GDM1 (cell line): ENCODE measurements around the gene MPIG6B.
A peak's percentile ranks its signal among the peaks of the same experiment; 100 is the strongest.

Experiments used
- DNase-seq: peaks from one replicate; lab custom pipeline; 2025; lab: John Stamatoyannopoulos, UW

Gene MPIG6B

DNA sequence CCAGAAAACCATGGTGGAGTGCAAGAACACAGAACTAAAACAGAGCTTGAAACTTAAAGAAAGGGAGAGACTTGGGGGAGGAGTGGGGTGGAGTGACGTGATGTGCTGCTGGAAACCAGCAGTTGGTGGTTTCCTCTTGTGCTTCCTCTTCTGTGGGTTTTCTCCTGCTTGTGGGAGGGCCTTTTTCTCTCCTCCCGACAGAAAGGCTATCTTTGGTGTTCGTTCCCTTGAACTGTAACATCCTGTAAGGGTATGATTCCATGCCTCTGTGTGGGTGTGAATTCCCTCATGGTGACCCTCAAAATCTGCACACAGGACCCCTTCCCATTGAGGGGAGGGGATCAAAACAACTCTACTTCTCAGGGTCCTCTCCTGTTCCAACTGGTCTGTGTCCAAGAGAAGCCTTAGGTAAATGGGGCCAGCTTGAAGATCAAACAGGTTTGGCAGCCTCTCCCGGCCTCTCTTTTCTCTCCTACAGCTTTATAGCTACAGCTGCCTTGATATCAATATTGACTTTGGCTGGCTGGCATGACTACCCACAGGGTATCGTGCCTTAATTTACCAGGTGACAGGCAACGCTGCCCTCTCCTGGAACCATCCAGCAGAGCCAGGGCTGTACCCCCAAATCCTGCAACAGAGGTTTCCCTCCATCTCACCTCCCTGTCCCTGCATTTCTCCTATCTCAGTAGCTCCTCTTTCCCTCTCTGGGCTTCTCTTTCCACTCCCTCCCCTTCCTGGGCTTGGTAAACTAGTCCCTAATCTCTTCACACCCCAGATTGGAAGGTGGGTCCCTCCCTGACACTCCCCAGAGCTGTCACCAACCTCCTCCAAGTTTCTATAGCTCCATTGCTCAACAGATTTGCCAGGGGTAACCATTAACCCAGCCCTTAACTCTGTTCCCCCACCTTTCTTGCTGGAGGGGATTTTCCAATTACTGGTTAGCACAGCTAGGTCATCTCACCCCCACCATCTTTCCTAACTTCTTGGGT is 15.1 kb downstream of the MPIG6B start:
- DNase-seq: peak; percentile 93

GRCh38 chr6:31739639-31740396 is 16.6 kb downstream of the MPIG6B start, which contains the start of gene MSH5:
Gene MSH5, plus strand, starts transcription at chr6:31740005. Its CDS starts 462 bp downstream, at chr6:31740467.
- DNase-seq: peak; percentile 99

DNA sequence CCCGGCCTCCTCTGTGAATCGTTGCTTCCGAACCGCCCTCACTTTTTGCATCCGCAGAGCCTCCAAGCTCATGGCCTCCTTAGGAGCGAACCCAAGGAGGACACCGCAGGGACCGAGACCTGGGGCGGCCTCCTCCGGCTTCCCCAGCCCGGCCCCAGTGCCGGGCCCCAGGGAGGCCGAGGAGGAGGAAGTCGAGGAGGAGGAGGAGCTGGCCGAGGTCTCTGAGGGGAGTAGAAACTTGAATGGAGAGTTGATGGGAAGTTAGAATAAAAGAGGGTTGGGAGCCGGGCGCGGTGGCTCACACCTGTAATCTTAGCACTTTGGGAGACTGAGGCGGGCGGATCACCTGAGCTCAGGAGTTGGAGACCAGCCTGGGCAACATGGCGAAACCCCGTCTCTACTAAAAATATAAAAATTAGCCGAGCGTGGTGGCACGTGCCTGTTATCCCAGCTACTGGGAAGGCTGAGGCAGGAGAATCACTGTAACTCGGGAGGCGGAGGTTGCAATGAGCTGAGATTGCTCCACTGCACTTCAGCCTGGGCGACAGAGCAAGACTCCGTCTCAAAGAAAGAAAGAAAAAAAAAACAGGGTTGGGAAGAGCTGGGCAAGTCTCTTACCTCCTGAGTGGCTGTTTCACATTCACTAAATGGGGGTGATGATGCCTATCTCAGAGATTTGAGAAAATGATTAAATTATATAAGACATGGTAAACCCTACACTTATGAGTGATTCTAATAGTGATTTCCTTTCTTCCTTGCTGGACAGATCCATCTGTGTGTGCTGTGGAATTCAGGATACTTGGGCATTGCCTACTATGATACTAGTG is 17.4 kb downstream of the MPIG6B start:
- DNase-seq: peak; percentile 52

GRCh38 chr6:31741815-31742214 is 18.6 kb downstream of the MPIG6B start:
- DNase-seq: no peak

DNA sequence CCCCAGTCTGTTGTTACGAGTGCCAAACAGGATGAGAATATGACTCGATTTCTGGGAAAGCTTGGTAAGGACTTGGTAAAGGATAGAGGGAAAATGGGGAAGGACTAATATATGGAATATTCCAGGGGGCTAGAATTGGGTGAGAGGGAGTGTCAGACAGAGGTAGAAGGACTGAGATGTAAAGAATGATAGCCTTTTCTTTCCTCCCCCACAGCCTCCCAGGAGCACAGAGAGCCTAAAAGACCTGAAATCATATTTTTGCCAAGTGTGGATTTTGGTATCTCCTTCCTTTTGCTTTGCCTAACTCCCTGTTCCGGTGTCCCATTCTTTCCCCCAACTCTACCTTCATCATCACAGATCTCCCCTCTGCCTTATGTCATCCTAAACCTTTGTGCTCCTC is 19.7 kb downstream of the MPIG6B start:
- no peak for DNase-seq

GRCh38 chr6:31744422-31744821 is 21.2 kb downstream of the MPIG6B start:
- DNase-seq: no peak

DNA sequence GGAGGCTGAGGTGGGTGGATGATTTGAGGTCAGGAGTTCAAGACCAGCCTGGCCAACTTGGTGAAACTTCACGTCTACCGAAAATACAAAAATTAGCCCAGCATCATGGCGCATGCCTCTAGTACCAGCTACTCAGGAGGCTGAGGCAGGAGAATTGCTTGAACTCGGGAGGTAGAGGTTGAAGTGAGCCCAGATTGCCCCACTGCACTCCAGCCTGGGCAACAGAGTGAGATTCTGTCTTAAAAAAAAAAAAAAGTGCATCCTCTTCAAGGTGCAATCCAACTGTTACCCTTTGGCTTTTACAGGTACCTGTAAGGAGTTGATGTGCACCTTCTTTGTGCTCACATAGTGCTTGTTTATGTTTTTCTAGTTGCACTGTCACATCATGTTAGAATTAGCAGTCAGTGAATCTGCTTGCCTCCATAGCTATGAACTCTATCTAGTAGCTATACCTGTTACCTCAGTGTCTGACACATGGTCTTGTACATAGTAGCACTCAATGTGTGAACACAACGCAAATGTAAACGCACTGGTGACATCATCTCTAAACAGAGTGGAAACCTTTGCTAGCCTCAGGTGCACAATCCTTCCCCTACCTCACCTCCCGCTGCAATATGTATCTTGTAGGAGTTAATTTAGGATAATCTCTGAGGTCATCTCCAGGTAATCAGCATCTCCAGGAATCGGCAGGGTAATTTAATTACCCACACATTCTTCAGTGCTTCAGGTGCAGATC is 26.3 kb downstream of the MPIG6B start:
- DNase-seq: no peak

DNA sequence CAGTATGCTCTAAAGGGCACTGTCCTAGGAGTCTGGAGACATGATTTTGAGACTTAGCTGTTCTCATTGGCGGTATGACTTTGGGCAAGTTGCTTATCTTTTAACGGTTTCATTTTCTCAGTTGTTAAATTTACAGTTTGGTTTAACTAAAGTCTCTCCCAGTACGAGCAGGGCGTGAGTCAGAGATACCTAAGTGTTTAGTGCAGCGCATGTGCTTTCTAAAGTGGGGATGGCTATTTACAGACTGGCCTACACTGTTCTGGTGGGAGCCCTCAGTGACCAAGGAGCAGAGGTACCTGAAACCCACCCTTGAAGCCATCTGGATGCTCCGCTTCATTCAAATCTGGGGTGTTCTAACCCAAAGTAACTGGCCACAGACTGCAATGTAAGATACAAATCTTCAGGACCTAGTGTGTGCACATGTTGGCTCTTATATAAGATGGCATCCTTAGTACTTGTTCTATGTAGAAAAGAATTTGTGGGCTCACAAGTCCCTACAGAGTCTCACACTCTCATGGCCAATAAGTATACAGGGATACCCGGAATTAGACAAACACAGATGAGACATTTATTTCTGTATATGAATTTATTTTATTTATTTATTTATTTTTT is 27.3 kb downstream of the MPIG6B start:
- DNase-seq: no peak

DNA sequence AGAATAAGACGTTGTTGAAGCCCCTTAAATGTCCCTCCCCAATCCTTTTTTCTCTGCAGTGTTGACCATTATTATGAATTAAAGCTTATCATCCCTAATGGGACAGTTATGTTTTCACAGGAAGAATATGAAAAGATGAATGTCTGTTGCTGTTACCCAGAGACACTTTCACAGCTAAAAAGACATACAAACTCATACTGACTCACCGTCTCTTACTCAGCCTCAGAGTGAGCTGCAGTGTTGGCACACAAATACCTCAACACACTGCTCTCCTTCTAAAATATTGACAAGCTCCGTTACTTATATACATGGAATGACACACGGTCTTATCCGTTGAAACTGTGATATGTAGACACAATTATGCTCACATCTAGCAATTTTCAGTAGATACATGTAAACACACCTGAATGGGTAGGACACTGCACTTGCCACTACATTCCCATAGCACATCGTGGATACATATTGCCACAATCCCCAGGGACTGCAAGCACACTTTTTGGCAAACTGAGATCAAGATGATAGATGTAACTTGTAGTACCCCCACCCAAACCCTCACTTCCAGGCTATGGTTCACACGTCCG is 29.7 kb downstream of the MPIG6B start:
- DNase-seq: no peak

DNA sequence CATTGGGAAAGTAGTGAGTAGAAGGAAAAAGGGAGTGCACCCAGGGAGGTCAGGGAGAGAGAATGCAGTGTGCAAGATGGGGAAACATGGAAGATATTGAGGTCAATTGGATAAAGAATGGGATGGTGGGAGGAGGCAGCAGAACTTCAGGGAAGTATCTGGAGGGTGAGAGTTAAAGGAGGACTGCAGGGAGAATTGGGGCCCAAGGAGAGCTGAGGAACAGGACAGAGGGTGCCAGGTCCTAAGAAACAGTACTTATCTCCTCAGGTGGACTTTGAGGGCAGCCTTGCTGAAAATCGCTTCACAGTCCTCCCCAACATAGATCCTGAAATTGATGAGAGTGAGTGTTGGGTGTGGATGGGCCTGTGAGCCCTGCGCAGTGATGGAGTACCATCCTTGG is 35.1 kb downstream of the MPIG6B start:
- no peak for DNase-seq

DNA sequence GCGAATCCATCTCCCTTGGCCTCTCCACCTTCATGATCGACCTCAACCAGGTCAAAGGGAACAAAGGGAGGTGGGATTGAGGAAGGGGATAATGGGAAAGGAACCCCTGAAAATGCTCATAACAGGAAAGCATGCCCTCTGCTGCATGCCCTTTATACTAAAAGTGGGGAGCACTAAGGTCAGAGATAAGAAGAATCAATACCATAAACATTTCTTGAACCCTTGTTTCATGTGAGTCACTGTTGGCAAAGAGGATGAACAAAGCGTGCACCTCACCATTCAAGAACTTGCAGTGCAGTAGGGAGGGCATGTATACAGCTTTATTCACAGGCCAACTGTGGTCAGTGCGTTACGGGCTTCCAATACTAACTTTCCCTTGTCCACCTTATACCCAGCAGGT is 37.6 kb downstream of the MPIG6B start:
- DNase-seq: no peak

GRCh38 chr6:31761343-31761742 is 38.2 kb downstream of the MPIG6B start:
- no peak for DNase-seq

GRCh38 chr6:31762356-31762755 is 39.2 kb downstream of the MPIG6B start, which contains the start of gene SAPCD1:
Gene SAPCD1, plus strand, starts transcription at chr6:31762656. Its CDS starts 399 bp downstream, at chr6:31763055.
- no peak for DNase-seq

- no peak for DNase-seq
Observed at GRCh38 chr6:31762878-31763618, 39.9 kb downstream of the MPIG6B start.

DNA sequence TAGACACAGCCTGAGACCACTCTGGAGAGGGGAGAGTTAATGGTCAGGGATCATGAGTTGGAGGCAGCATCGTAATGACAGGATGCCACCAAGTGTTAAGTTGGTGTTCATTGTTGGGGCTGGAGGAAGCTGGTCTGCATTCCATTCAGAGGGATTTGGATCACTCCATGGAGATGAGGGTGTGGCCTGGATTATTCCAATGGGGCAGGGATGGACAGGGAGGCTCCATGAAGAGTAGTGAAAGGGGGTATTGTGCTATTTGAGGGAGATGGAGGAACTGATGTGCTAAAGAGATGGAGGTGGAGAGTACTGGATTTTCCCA is 40.4 kb downstream of the MPIG6B start:
- no peak for DNase-seq

DNA sequence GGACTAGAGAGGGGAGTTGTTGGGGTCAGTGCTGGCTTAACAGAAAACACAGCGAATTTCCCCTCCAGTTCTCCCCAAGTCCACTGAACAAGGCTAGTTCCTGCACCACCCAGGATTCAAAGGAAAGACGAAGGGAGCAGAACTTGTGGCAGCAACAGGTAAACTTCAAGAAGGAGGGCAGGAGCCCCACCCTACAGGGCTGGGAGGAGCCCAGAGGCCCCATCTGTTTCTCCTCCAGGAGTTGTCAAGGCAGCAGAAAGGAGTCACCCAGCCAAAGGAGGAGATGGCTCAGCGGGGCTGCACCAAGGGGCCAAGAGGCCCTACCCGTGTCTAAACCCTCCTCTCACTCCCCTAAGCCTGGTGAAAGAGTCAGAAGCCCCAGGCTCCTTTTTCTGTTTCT is 41.0 kb downstream of the MPIG6B start:
- DNase-seq: no peak

DNA sequence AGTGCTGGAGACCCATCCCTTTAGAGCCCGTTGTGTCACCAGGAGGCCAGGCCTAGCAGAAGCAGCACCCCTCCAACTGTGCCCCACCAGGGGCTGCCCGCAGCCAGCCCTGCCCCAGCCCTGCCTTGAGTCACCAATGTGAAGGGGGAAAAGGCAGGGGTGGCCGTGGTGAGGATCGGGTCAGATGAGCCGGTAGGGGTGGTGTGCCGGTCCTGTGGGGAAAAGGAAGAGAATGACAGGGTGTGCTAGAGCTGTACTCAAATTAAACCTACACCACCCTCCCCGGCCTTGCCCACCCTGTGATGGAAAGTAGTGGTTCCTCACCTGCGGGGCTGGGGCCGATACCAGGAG is 42.4 kb downstream of the MPIG6B start:
- DNase-seq: no peak

GRCh38 chr6:31765910-31766794 is 43.0 kb downstream of the MPIG6B start:
- DNase-seq: no peak

DNA sequence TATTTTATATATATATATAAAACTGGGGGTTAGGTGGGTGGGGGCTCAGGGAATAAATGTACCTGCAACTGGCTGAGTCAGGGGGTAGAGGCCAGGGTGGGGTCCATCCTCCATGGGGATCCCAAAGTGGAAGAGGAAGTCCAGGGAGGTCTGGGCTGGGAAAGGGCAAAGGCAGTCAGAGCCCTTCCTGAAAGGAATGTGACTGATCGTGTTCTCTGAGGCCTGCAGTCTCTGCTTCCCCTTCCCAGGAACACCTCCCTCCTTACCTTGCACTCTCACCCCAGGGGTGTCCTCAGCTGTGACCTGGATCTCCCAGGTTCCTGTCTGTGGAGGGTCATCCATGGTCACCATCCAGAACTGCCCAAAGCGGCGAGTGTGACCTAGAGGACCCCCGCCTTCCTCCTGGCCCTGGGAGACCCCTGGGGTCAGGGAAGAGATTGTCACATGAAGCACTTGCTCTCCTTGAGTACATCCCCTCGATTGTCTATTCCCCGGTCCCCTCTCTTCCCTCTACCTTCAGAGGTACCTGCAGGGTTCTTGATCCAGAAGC is 44.0 kb downstream of the MPIG6B start:
- no peak for DNase-seq
